ENCODE results near the gene EGR4.

Gene EGR4

DNA sequence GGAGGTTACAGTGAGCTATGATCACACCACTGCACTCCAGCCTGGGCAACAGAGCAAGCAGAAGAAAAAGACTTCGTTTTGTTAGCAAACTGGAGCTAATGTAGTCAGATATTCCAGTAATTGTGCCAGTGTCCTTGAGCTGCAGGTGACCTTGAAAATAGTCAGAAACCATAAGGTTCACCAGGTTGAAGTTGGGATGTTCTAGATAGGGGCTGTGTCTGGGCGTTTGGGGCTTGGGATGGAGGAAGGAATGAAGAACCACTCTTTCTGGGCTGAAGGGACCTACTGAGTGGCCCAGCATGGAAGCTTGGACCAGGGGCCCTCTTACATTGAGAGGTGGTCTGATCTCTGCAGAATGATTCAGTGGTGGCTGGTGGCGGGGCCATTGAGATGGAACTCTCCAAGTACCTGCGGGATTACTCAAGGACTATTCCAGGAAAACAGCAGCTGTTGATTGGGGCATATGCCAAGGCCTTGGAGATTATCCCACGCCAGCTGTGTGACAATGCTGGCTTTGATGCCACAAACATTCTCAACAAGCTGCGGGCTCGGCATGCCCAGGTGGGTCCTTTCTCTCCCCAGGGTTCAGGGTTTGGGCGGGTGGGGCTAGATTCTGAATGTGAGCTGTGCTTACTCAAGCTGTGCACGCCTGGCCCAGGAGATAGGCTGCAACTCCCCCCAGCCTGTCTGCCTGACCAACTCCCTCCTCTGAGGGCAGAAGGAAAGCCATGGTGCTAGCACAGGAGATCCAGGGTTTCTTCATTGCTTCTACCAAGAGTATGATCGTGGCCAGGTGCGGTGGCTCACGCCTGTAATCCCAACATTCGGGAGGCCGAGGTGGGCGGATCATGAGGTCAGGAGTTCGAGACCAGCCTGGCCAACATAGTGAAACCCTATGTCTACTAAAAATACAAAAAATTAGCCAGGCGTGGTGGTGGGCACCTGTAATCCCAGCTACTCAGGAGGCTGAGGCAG lies 42.2 kb downstream of the EGR4 start:
- DNase-seq (ENCODE audit: low read depth in 2 of 2), result no peak

DNA sequence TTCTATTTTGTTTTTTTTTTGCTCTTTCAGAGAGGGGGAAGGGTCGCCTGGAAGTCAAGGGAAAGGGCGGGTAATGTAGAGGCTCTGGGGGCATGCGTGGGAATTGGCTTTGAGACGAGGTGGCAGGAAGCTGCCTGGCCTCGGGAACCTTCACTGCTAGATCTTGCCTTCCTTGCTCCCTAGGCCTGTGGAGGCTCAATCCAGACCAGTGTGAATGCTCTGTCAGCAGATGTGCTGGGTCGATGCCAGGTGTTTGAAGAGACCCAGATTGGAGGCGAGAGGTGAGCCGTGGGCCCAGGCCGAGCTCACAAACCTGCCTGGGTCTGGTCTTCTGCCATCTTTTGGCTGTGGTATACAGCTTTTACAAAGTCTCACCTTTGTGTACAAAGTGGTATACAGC lies 43.7 kb downstream of the EGR4 start:
- DNase-seq (ENCODE audit: low read depth in 2 of 2), result no peak

DNA sequence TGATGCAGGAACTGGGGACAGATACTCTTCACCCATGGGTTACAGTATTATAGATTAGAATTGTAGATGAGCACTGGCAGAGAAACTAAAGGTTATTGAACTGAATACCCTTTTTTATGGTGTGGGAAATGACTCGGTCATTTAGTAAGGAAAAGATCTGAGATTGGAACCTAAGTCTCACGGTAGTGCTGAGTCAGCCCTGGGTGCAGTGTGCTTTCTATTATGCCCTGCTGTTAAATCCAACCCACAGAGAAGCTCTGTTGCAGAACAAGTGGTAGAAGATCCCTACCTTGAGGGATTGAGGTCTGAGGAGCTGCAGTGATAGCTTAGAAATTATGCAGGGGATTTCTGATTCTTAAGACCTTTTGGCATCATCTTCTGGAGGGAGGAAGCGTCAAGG lies 46.5 kb downstream of the EGR4 start:
- no peak for DNase-seq (ENCODE audit: low read depth in 2 of 2)

DNA sequence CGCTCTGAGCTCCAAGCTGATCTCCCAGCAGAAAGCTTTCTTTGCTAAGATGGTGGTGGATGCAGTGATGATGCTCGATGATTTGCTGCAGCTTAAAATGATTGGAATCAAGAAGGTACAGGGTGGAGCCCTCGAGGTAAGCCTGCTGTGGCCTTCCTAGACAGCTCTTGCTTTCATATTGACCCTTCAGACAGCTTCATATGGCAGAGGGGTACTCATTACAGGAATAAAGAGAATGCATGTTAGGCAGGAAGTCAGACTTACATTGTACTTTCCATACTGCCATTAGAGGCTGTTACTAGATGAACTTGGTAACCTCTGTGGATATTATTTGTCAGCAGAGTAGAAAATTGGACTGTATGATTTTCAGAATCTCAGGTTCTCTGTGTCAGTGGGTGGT lies 48.8 kb downstream of the EGR4 start:
- DNase-seq (ENCODE audit: low read depth in 2 of 2), result no peak

DNA sequence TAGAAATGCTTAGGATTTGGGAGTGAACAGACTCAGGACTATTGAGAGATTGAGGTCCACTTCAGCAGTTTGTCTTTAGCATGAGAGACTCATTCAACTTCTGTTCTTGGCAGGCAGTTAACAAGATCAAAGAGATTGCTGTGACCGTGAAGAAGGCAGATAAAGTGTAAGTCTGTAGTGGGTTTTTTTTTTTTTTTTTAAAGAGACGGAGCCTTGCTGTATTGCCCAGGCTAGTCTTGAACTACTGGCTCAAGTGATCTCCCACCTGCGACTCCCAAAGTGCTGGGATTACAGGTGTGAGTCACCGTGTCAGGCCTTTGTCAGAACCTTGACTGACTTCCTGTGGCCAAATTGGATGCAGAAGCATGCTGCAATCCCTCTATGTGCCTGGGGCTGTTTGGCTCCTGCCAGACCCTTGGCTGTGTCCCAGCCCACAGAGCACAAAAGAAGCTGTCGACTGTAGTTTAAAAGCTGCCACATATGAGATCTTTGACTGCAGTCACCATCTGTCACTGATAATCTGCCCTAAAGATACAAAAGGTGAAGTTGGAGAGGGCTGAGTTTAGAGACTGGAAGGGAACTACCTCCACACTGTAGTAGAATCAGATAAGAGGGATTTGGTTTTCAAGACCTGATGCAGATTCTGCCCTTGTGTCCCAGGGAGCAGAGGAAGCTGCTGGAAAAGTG lies 49.3 kb downstream of the EGR4 start:
- no peak for DNase-seq (ENCODE audit: low read depth in 2 of 2)
